T-helper 1 cell treated with Interleukin-12 subunit alpha and Interleukin-12 subunit beta and Interleukin-4 antibody, amounts not matched to agents 30 μg/mL and 1 μg/mL, for 36 hours (primary cell): ENCODE results near the gene CDC7.
"Not testable (repeated sequence)": the region's sequence is repeated elsewhere in the genome, so short reads cannot be mapped to it uniquely, and the experiment has no call there.

Experiments
- H3K27ac Mint-ChIP-seq: one replicate; pipeline ENCODE4 v1.8.0; 2021; ENCODE audit warnings: mild to moderate bottlenecking, mixed read lengths
- H3K27me3 Mint-ChIP-seq: one replicate; pipeline ENCODE4 v1.8.0; 2021; ENCODE audit warnings: low read depth, mixed read lengths
- H3K36me3 Mint-ChIP-seq: one replicate; pipeline ENCODE4 v1.8.0; 2021; ENCODE audit warnings: low read depth, mixed read lengths
- H3K4me1 Mint-ChIP-seq: one replicate; pipeline ENCODE4 v1.8.0; 2021; ENCODE audit warnings: low read depth, mixed read lengths
- H3K4me3 Mint-ChIP-seq: one replicate; pipeline ENCODE4 v1.8.0; 2021; ENCODE audit warnings: mild to moderate bottlenecking, moderate library complexity, mixed read lengths
- H3K9me3 Mint-ChIP-seq: one replicate; pipeline ENCODE4 v1.8.0; 2021; ENCODE audit warnings: mixed read lengths

Gene CDC7

GRCh38 chr1:91502672-91503184, 2.1 kb downstream of the CDC7 start:
- H3K27ac Mint-ChIP-seq = peak overlapping the region; percentile 0
- peaks cover 2% of the 10 kb centered on the region for H3K36me3 Mint-ChIP-seq
- H3K9me3 Mint-ChIP-seq = no peaks in the 10 kb centered on the region
- H3K27me3 Mint-ChIP-seq = no peaks in the 10 kb centered on the region
- H3K4me3 Mint-ChIP-seq = peak overlapping the region; percentile 64
- peaks cover 27% of the 10 kb centered on the region for H3K4me1 Mint-ChIP-seq

GRCh38 chr1:91503332-91503900, 2.8 kb downstream of the CDC7 start:
- Mint-ChIP-seq H3K27me3 (no peaks in the 10 kb centered on the region), H3K4me1 (peaks cover 27% of the 10 kb centered on the region), H3K27ac (no peak overlapping the region), H3K4me3 (no peak overlapping the region), H3K9me3 (no peaks in the 10 kb centered on the region), H3K36me3 (peaks cover 2% of the 10 kb centered on the region)

GRCh38 chr1:91503975-91504530, 3.4 kb downstream of the CDC7 start:
- Mint-ChIP-seq H3K9me3 (no peaks in the 10 kb centered on the region), H3K36me3 (peaks cover 6% of the 10 kb centered on the region), H3K4me3 (no peak overlapping the region), H3K27me3 (no peaks in the 10 kb centered on the region), H3K4me1 (peaks cover 30% of the 10 kb centered on the region), H3K27ac (no peak overlapping the region)

- Mint-ChIP-seq H3K27me3 (no peaks in the 10 kb centered on the region), H3K9me3 (no peaks in the 10 kb centered on the region), H3K27ac (no peak overlapping the region)
Measured at GRCh38 chr1:91505086-91505485, 4.4 kb downstream of the CDC7 start.

GRCh38 chr1:91506071-91506470, 5.4 kb downstream of the CDC7 start:
- Mint-ChIP-seq H3K9me3 (no peaks in the 10 kb centered on the region), H3K4me3 (no peak overlapping the region), H3K4me1 (peaks cover 35% of the 10 kb centered on the region), H3K27ac (no peak overlapping the region), H3K27me3 (no peaks in the 10 kb centered on the region), H3K36me3 (peaks cover 19% of the 10 kb centered on the region)

More at GRCh38 chr1:91505086-91505485, 4.4 kb downstream of the CDC7 start:
- Mint-ChIP-seq H3K36me3 (peaks cover 13% of the 10 kb centered on the region), H3K4me1 (peaks cover 31% of the 10 kb centered on the region), H3K4me3 (no peak overlapping the region)

GRCh38 chr1:91507328-91507727, 6.7 kb downstream of the CDC7 start:
- Mint-ChIP-seq H3K27me3 (no peaks in the 10 kb centered on the region), H3K9me3 (no peaks in the 10 kb centered on the region), H3K27ac (no peak overlapping the region), H3K36me3 (peaks cover 19% of the 10 kb centered on the region), H3K4me3 (no peak overlapping the region), H3K4me1 (peaks cover 31% of the 10 kb centered on the region)

GRCh38 chr1:91510754-91511153, 10.1 kb downstream of the CDC7 start:
- H3K27ac Mint-ChIP-seq = no peak overlapping the region
- no peaks in the 10 kb centered on the region for H3K9me3 Mint-ChIP-seq
- H3K4me3 Mint-ChIP-seq = no peak overlapping the region
- peaks cover 18% of the 10 kb centered on the region for H3K4me1 Mint-ChIP-seq
- no peaks in the 10 kb centered on the region for H3K27me3 Mint-ChIP-seq
- peaks cover 31% of the 10 kb centered on the region for H3K36me3 Mint-ChIP-seq

- Mint-ChIP-seq H3K27me3 (no peaks in the 10 kb centered on the region), H3K4me1 (peaks cover 16% of the 10 kb centered on the region), H3K9me3 (no peaks in the 10 kb centered on the region), H3K27ac (no peak overlapping the region), H3K36me3 (peaks cover 33% of the 10 kb centered on the region), H3K4me3 (no peak overlapping the region)
Measured at GRCh38 chr1:91511386-91511785, 10.7 kb downstream of the CDC7 start.

GRCh38 chr1:91513160-91513559, 12.5 kb downstream of the CDC7 start:
- Mint-ChIP-seq H3K9me3 (no peaks in the 10 kb centered on the region), H3K27me3 (no peaks in the 10 kb centered on the region), H3K36me3 (peaks cover 50% of the 10 kb centered on the region), H3K4me3 (no peak overlapping the region), H3K27ac (no peak overlapping the region), H3K4me1 (peaks cover 18% of the 10 kb centered on the region)

GRCh38 chr1:91513706-91514105, 13.1 kb downstream of the CDC7 start:
- peaks cover 21% of the 10 kb centered on the region for H3K4me1 Mint-ChIP-seq
- no peaks in the 10 kb centered on the region for H3K9me3 Mint-ChIP-seq
- no peak overlapping the region for H3K4me3 Mint-ChIP-seq

GRCh38 chr1:91515994-91516393, 15.3 kb downstream of the CDC7 start:
- Mint-ChIP-seq H3K9me3 (no peaks in the 10 kb centered on the region), H3K27ac (no peak overlapping the region), H3K27me3 (no peaks in the 10 kb centered on the region), H3K4me1 (peaks cover 19% of the 10 kb centered on the region), H3K4me3 (no peak overlapping the region), H3K36me3 (peaks cover 44% of the 10 kb centered on the region)

More at GRCh38 chr1:91513706-91514105, 13.1 kb downstream of the CDC7 start:
- Mint-ChIP-seq H3K27ac (no peak overlapping the region), H3K36me3 (peaks cover 55% of the 10 kb centered on the region), H3K27me3 (no peaks in the 10 kb centered on the region)

- not testable (repeated sequence) for H3K4me3 Mint-ChIP-seq, H3K27me3 Mint-ChIP-seq, H3K27ac Mint-ChIP-seq, H3K9me3 Mint-ChIP-seq
- H3K36me3 Mint-ChIP-seq = peaks cover 46% of the 10 kb centered on the region
- peaks cover 20% of the 10 kb centered on the region for H3K4me1 Mint-ChIP-seq
Measured at GRCh38 chr1:91516605-91517004, 16.0 kb downstream of the CDC7 start.

- not testable (repeated sequence) for H3K4me3 Mint-ChIP-seq, H3K27me3 Mint-ChIP-seq, H3K9me3 Mint-ChIP-seq, H3K27ac Mint-ChIP-seq
- H3K4me1 Mint-ChIP-seq = peaks cover 36% of the 10 kb centered on the region
- H3K36me3 Mint-ChIP-seq = peaks cover 50% of the 10 kb centered on the region
Measured at GRCh38 chr1:91519167-91519566, 18.5 kb downstream of the CDC7 start.

GRCh38 chr1:91520942-91521507, 20.4 kb downstream of the CDC7 start:
- H3K27ac Mint-ChIP-seq = peak overlapping the region; percentile 4
- H3K36me3 Mint-ChIP-seq = peaks cover 47% of the 10 kb centered on the region
- H3K4me1 Mint-ChIP-seq = peaks cover 34% of the 10 kb centered on the region
- no peaks in the 10 kb centered on the region for H3K27me3 Mint-ChIP-seq
- no peak overlapping the region for H3K4me3 Mint-ChIP-seq
- H3K9me3 Mint-ChIP-seq = no peaks in the 10 kb centered on the region

- H3K4me3 Mint-ChIP-seq = no peak overlapping the region
- no peaks in the 10 kb centered on the region for H3K27me3 Mint-ChIP-seq
- peak overlapping the region; percentile 6 for H3K27ac Mint-ChIP-seq
- peaks cover 29% of the 10 kb centered on the region for H3K36me3 Mint-ChIP-seq
- peaks cover 29% of the 10 kb centered on the region for H3K4me1 Mint-ChIP-seq
- no peaks in the 10 kb centered on the region for H3K9me3 Mint-ChIP-seq
Measured at GRCh38 chr1:91523482-91523881, 22.8 kb downstream of the CDC7 start.
